Suprapubic skin (tissue), 4 donors: ENCODE results near the gene CLTCL1.

ENCODE experiments used
- EP300 ChIP-seq: sonication (generic); formaldehyde crosslinking; IDR thresholded peaks from one replicate; pipeline ENCODE4 v1.6.1; 2017; ENCODE audit warnings: antibody characterized with exemption
- POLR2A ChIP-seq, 2 donors: fragments of 450-650 bp; IDR thresholded peaks; one replicate each; pipeline ENCODE4 v1.6.1; 2017; ENCODE audit warnings: antibody characterized with exemption in 2 of 2, mild to moderate bottlenecking in 2 of 2, moderate library complexity in 2 of 2
- POLR2AphosphoS5 ChIP-seq, 3 donors: sonication (generic); formaldehyde crosslinking; IDR thresholded peaks; one replicate each; pipeline ENCODE4 v1.6.1; 2017; ENCODE audit warnings: antibody characterized with exemption in 3 of 3
- TF ChIP-seq, protein P1 (sequence below), 2 donors: fragments of 200-600 bp in 1 of 2; fragments of 450-650 bp in 1 of 2; sonication (generic) in 1 of 2; IDR thresholded peaks; one replicate each; pipeline ENCODE4 v1.5.1; 2016 to 2019; ENCODE audit warnings: antibody characterized with exemption in 2 of 2, mild to moderate bottlenecking in 1 of 2, moderate library complexity in 1 of 2

DNA sequence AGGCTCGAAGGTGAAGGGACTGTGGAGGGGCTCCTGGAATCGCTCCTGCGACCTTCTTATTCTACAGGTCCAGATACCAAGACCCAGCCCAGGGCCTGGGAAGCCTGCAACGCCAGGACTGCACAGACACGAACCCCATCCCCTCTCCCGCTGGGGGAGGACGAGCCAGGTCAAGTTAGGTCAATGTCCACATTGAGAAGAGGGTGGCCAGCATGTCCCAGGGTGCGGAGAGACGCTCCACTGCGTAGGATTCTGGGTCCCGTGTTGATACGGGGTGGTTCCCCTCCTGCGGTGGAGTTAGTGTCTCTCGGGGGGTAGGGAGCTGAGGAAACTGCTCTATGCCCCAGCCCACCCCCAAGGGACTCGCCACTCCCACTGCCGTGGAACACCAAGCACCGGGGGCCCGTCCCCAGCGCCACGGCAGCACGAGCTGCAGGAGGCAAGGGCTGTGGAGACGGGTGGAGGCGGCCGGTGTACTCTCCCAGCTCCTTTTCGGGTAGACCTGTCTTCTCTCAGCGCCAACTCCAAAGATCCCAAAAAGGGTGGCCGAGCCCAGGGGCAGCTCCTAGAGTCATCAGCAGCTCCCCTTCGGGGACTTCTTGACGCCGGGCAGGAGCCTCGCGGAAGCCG, 143.0 kb downstream of the CLTCL1 start:
- TF ChIP-seq POLR2AphosphoS5 (IDR thresholded peaks at IDR 0.05) (no peak), POLR2A (IDR thresholded peaks at IDR 0.05) (no peak), EP300 (no peak)
- TF ChIP-seq, protein P1, sequence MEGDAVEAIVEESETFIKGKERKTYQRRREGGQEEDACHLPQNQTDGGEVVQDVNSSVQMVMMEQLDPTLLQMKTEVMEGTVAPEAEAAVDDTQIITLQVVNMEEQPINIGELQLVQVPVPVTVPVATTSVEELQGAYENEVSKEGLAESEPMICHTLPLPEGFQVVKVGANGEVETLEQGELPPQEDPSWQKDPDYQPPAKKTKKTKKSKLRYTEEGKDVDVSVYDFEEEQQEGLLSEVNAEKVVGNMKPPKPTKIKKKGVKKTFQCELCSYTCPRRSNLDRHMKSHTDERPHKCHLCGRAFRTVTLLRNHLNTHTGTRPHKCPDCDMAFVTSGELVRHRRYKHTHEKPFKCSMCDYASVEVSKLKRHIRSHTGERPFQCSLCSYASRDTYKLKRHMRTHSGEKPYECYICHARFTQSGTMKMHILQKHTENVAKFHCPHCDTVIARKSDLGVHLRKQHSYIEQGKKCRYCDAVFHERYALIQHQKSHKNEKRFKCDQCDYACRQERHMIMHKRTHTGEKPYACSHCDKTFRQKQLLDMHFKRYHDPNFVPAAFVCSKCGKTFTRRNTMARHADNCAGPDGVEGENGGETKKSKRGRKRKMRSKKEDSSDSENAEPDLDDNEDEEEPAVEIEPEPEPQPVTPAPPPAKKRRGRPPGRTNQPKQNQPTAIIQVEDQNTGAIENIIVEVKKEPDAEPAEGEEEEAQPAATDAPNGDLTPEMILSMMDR (IDR thresholded peaks at IDR 0.05) = no peak
